K562 (cell line): ENCODE measurements around the gene PIK3R5. TPM values are rescaled to one million over a fixed set of nuclear protein-coding genes. Genes with fewer than 3 reads are reported as not detected.

Experiments
- ATAC-seq: fragments of 200-7000 bp; cut with Tn5 transposase; 3 replicates; pipeline ENCODE4 v1.9.1; 2020; ENCODE audit warnings: moderate library complexity
- BruUV-seq: library from RNA; stranded (reverse); fragments of 400-500 nt; replicated peaks from 2 replicates; lab custom pipeline; 2021; lab: Mats Ljungman, UMichigan
- CTCF ChIA-PET: fragments of 300-600 bp; formaldehyde crosslinking; extraction: SDS; loops from one replicate; lab custom pipeline; 2021; ENCODE audit warnings: low intra/inter-chr PET ratio; lab: Yijun Ruan, JAX
- POLR2A ChIA-PET: fragments of 300-600, 350-650 bp; sonication (Branson Sonifier 250); formaldehyde crosslinking; extraction: SDS; loops from one replicate; lab custom pipeline; 2021; ENCODE audit warnings: antibody characterized with exemption, inconsistent platforms; lab: Yijun Ruan, JAX
- DNase-seq, 4 experiments: peaks; one replicate each; pipeline versions ENCODE4 v3.0.0 to v3.0.0-alpha.2; 2011 to 2018; ENCODE audit warnings: low spot score in 3 of 4, mixed read lengths in 3 of 4; ENCODE audit errors: extremely low read depth in 1 of 4
- FAIRE-seq: peaks from 2 replicates; lab custom pipeline; 2011; peaks lifted over from hg19 to GRCh38; lab: Jason Lieb, UNC
- H2AFZ ChIP-seq: 2 replicates; pipeline ENCODE4 v1.6.0; 2011; ENCODE audit warnings: low read depth, low read length, control low read depth, inconsistent platforms
- H3K27ac ChIP-seq: fragments of 200-600 bp; 3 replicates; pipeline ENCODE4 v1.8.0; 2011; ENCODE audit warnings: low read depth, mild to moderate bottlenecking, control low read depth, inconsistent platforms, low read length, moderate library complexity, mixed read lengths; ENCODE audit errors: extremely low read depth
- H3K27me3 ChIP-seq, 2 experiments: fragments of 300-600 bp in 1 of 2; 2 replicates in 1 of 2; 3 replicates in 1 of 2; pipeline versions ENCODE4 v1.6.0 to v1.8.0; 2011; ENCODE audit warnings: inconsistent platforms in 2 of 2, low read length in 2 of 2, mild to moderate bottlenecking in 1 of 2, mixed read lengths in 1 of 2, moderate library complexity in 1 of 2; ENCODE audit not compliant: control insufficient read depth in 2 of 2, insufficient read depth in 2 of 2
- H3K36me3 ChIP-seq: fragments of 300-600 bp; 3 replicates; pipeline ENCODE4 v1.8.0; 2011; ENCODE audit warnings: mild to moderate bottlenecking, low read length, inconsistent platforms; ENCODE audit not compliant: control insufficient read depth, insufficient read depth
- H3K4me1 ChIP-seq, 2 experiments: fragments of 200-600 bp in 1 of 2; replicated peaks in 1 of 2; 2 replicates in 1 of 2; 3 replicates in 1 of 2; pipeline versions ENCODE4 v1.5.1 to v1.8.0; 2011; ENCODE audit warnings: inconsistent platforms in 2 of 2, low read length in 2 of 2, mild to moderate bottlenecking in 1 of 2, mixed read lengths in 1 of 2, moderate library complexity in 1 of 2; ENCODE audit not compliant: control insufficient read depth in 2 of 2, insufficient read depth in 2 of 2
- H3K4me2 ChIP-seq: 2 replicates; pipeline ENCODE4 v1.6.1; 2011; ENCODE audit warnings: low read length, control low read depth, inconsistent platforms, mixed read lengths; ENCODE audit not compliant: insufficient read depth
- H3K4me3 ChIP-seq: fragments of 200-600 bp; sonication (generic), shearing (Covaris generic); 2 replicates; pipeline ENCODE4 v1.5.1; 2016; ENCODE audit warnings: control low read depth, inconsistent platforms
- H3K79me2 ChIP-seq: fragments of 200-600 bp; 3 replicates; pipeline ENCODE4 v1.8.0; 2011; ENCODE audit warnings: low read length, inconsistent platforms; ENCODE audit not compliant: control insufficient read depth, insufficient read depth
- H3K9ac ChIP-seq, 2 experiments: 2 replicates each; pipeline versions ENCODE4 v1.6.0 to v1.6.1; 2011; ENCODE audit warnings: low read depth in 2 of 2, low read length in 2 of 2, control low read depth in 1 of 2, inconsistent platforms in 1 of 2, mild to moderate bottlenecking in 1 of 2, mixed read lengths in 1 of 2; ENCODE audit not compliant: insufficient read depth in 1 of 2
- H3K9me1 ChIP-seq: one replicate; pipeline ENCODE4 v1.6.0; 2011; ENCODE audit warnings: inconsistent platforms, mild to moderate bottlenecking, low read length, moderate library complexity; ENCODE audit not compliant: control insufficient read depth, insufficient read depth
- H3K9me3 ChIP-seq: replicated peaks from 2 replicates; pipeline ENCODE4 v1.5.1; 2011; ENCODE audit warnings: low read depth, low read length, inconsistent platforms; ENCODE audit not compliant: control insufficient read depth, insufficient read depth
- H4K20me1 ChIP-seq: replicated peaks from 2 replicates; pipeline ENCODE4 v1.6.1; 2011; ENCODE audit warnings: low read length, inconsistent platforms, mixed read lengths; ENCODE audit not compliant: control insufficient read depth, insufficient read depth
- E2F3 ChIP-seq: fragments of 250-450 bp; sonication (Bioruptor Pico); IDR thresholded peaks from 2 replicates; pipeline ENCODE4 v1.4.0; 2020; ENCODE audit warnings: mild to moderate bottlenecking
- ETV6 ChIP-seq, 3 experiments: fragments of 150-350 bp in 1 of 3; sonication (generic) in 1 of 3; formaldehyde crosslinking in 1 of 3; IDR thresholded peaks; 2 replicates each; pipeline versions ENCODE4 v1.6.1 to v1.8.0; 2014 to 2022; ENCODE audit warnings: borderline replicate concordance in 2 of 3, low read depth in 2 of 3, antibody characterized with exemption in 1 of 3, low read length in 1 of 3, mild to moderate bottlenecking in 1 of 3, missing genetic modification reagents in 1 of 3
- WGBS: fragments of 100-300 bp; shearing (Covaris generic); methylation state at CpG from one replicate; pipeline ENCODE4 v1.1.6; 2016; ENCODE audit warnings: low coverage, mixed read lengths; ENCODE audit not compliant: insufficient coverage; ENCODE audit errors: missing lambda C conversion rate; 5-methylcytosine and 5-hydroxymethylcytosine counted together
- in situ Hi-C: fragments of 300-500 bp; cut with MboI; formaldehyde crosslinking; loops from 4 replicates; pipeline ENCODE4 v1.15.0; 2018; ENCODE audit warnings: inconsistent platforms, mixed read lengths
- intact Hi-C: fragments of 100-400 bp; cut with micrococcal nuclease; formaldehyde crosslinking; loops from 2 replicates; pipeline ENCODE4 v1.14.2; 2022
- polyA plus RNA-seq, 8 experiments: library from polyadenylated mRNA; depleted of rRNA in 4 of 8; stranded (reverse) in 5 of 8; unstranded in 3 of 8; fragments of >200 nt; fragmentation: Nextera tagmentation in 2 of 8; fragmentation: Illumina TruSeq in 1 of 8; extraction: Ambion mirVana in 2 of 8; extraction: Trizol in 1 of 8; gene quantifications; 2 replicates each; pipeline versions ENCODE4 v1.2.1 to v1.2.3, GENCODE V29; 2011 to 2014; ENCODE audit warnings: inconsistent platforms in 1 of 8, missing spikeins in 1 of 8
- total RNA-seq, 7 experiments: library from RNA; depleted of rRNA in 6 of 7; stranded (reverse); fragments of >200 nt in 6 of 7; fragmentation: Illumina TruSeq in 2 of 7; extraction: Trizol in 2 of 7; gene quantifications; 2 replicates each; pipeline versions ENCODE4 v1.2.1 to v1.2.3, GENCODE V29; 2011 to 2021; ENCODE audit warnings: low replicate concordance in 1 of 7

PIK3R5 gene
- total and polyA plus RNA-seq, 9 of the 15 experiments (the other 6 are each of a cell fraction or from before 2014, with no cell fraction given), result 0.01 to 0.38 TPM; not detected in 7

DNA sequence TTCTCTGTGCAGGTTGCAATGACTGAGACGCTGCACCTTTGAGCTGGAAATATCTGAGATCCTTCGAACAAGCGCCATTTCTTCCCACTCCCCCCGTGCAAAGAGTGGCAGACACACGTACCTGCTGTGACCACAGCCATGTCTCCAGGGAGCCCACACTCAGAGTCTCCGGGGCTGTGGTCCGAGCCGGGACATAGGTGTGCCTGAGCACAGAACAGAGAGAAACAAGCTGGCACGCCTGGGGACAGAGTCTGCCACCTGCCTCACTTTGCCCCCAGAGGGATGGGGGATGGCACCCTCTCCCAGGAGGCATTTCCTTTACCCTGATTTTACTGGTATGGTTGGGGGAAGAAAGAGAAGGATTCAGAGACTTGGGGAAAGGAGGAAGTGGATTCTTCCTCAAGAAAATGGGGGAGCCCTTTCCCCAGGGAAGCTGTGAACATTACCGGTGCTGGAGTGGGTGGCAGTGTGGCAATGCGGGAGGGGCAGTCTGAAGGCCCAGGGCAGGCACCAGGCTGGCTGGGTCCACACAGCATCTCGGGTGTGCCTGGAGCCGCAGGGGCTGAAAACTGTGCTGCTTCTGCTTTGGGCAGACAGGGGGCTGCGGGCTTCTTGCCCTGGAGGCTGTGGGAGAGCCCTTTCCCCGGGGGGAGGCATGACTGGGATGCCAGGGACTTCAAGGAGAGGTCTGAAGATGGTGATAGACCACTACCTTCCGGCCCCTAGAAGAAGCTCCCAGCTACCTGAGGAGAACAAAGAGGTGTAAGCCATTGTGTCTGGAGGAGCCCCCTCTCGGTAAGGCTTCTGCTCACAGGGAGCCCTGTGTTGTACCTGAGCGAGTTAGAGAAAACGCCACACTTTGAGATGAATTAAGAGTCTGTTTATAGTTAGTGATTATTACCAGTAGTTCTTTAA lies 91.4 kb downstream of the PIK3R5 start:
- no peak overlapping the region for H3K27ac ChIP-seq
- no peaks in the 10 kb centered on the region for H3K9me1 ChIP-seq
- no peak overlapping the region for H3K4me3 ChIP-seq
- H3K79me2 ChIP-seq, result no peaks in the 10 kb centered on the region
- H3K9ac ChIP-seq, result no peak overlapping the region
- peaks cover 0 to 34% of the 10 kb centered on the region in 2 experiments; a peak in 3 of 5 replicates for H3K27me3 ChIP-seq
- ATAC-seq, result no peak
- intact Hi-C loops, result no loop called here
- no peaks in the 10 kb centered on the region for H4K20me1 ChIP-seq
- no peak for FAIRE-seq
- no peak overlapping the region for H3K4me2 ChIP-seq
- BruUV-seq, result no TSS peak
- H3K36me3 ChIP-seq, result no peaks in the 10 kb centered on the region
- in situ Hi-C loops, result no loop called here
- ChIA-PET CTCF (no interaction called here), POLR2A (no interaction called here)
- no peak overlapping the region for H2AFZ ChIP-seq
- H3K4me1 ChIP-seq, result no peaks in the 10 kb centered on the region
- TF ChIP-seq E2F3 (no peak), ETV6 (IDR thresholded peaks at IDR 0.05; ENCODE audit: borderline replicate concordance in 1 of 2, low read depth in 2 of 2, low read length in 1 of 2) (no peak), ETV6 (CRISPR knock-in tag; IDR thresholded peaks at IDR 0.05; ENCODE audit: borderline replicate concordance) (no peak)
- no peaks in the 10 kb centered on the region for H3K9me3 ChIP-seq
- DNase-seq, result no peak
- 1% methylated on average over 18 of the region's 19 CpGs for WGBS
